Activated CD4-positive, alpha-beta T cell treated with anti-CD3 and anti-CD28 coated beads for 36 hours (primary cell): ENCODE measurements around the gene SCGB1A1. TPM values are rescaled to one million over a fixed set of nuclear protein-coding genes. Genes with fewer than 3 reads are reported as not detected.

Experiments used
- ATAC-seq: fragments of 200-7000 bp; cut with Tn5 transposase; one replicate; pipeline ENCODE4 v1.10.0; 2021; ENCODE audit warnings: mild to moderate bottlenecking, moderate library complexity
- CTCF ChIA-PET: fragments of 350-600 bp; sonication (Branson Sonifier 250); formaldehyde crosslinking; loops from one replicate; lab custom pipeline; 2021; ENCODE audit warnings: antibody characterized with exemption; lab: Charles Lee
- POLR2A ChIA-PET: fragments of 350-600 bp; sonication (Branson Sonifier 250); formaldehyde crosslinking; loops from one replicate; lab custom pipeline; 2021; ENCODE audit warnings: antibody characterized with exemption, inconsistent platforms; lab: Charles Lee
- DNase-seq: peaks from one replicate; pipeline ENCODE4 v3.0.0-alpha.2; 2020
- H3K27ac Mint-ChIP-seq: one replicate; pipeline ENCODE4 v1.8.0; 2021; ENCODE audit warnings: mixed read lengths
- H3K27me3 Mint-ChIP-seq: one replicate; pipeline ENCODE4 v1.8.0; 2021; ENCODE audit warnings: mixed read lengths
- H3K36me3 Mint-ChIP-seq: one replicate; pipeline ENCODE4 v1.8.0; 2021; ENCODE audit warnings: low read depth, mixed read lengths
- H3K4me1 Mint-ChIP-seq: one replicate; pipeline ENCODE4 v1.8.0; 2021; ENCODE audit warnings: mixed read lengths
- H3K4me3 Mint-ChIP-seq: one replicate; pipeline ENCODE4 v1.8.0; 2021; ENCODE audit warnings: mild to moderate bottlenecking, moderate library complexity, mixed read lengths
- H3K9me3 Mint-ChIP-seq: one replicate; pipeline ENCODE4 v1.8.0; 2021; ENCODE audit warnings: low read depth, mixed read lengths
- intact Hi-C, 2 experiments: fragments of 100-400 bp; cut with DNase I in 1 of 2; cut with micrococcal nuclease in 1 of 2; formaldehyde crosslinking; loops; one replicate each; pipeline versions ENCODE4 v1.14.2 to v1.15.1; 2022 to 2024; cut with DNase I, micrococcal nuclease
- total RNA-seq, 2 experiments: library from RNA; stranded (reverse); gene quantifications; one replicate each; pipeline ENCODE4 v1.2.3, GENCODE V29; 2021

Gene SCGB1A1
- total RNA-seq, 2 experiments from 2014 or later = not detected

- no peaks in the 10 kb centered on the region for H3K4me1 Mint-ChIP-seq
Observed at GRCh38 chr11:62450543-62451240, 31.9 kb downstream of the SCGB1A1 start.

GRCh38 chr11:62451241-62451621, 32.4 kb downstream of the SCGB1A1 start:
- Mint-ChIP-seq H3K27me3 (peaks cover 13% of the 10 kb centered on the region), H3K27ac (no peak overlapping the region), H3K36me3 (no peaks in the 10 kb centered on the region), H3K9me3 (no peaks in the 10 kb centered on the region), H3K4me1 (no peaks in the 10 kb centered on the region), H3K4me3 (no peak overlapping the region)
- CTCF ChIA-PET = interaction anchor here (1.3 kb wide), 1 partner anchor 40 kb away, joined by 4 read pairs; no protein-coding TSS in a partner anchor
- ATAC-seq = no peak
- DNase-seq = no peak
- POLR2A ChIA-PET = no interaction called here
- intact Hi-C loops = no loop called here

More at GRCh38 chr11:62450543-62451240, 31.9 kb downstream of the SCGB1A1 start:
- H3K36me3 Mint-ChIP-seq = no peaks in the 10 kb centered on the region
- ChIA-PET CTCF (interaction anchor here (0.6 to 1.3 kb wide), 3 partner anchors 21 to 40 kb away, joined by 3 to 4 read pairs (median 3); no protein-coding TSS in a partner anchor), POLR2A (no interaction called here)
- ATAC-seq (no peak), DNase-seq (no peak)
- H3K4me3 Mint-ChIP-seq = no peak overlapping the region
- no peak overlapping the region for H3K27ac Mint-ChIP-seq
- H3K9me3 Mint-ChIP-seq = no peaks in the 10 kb centered on the region
- intact Hi-C loops = no loop called here
- H3K27me3 Mint-ChIP-seq = peaks cover 15% of the 10 kb centered on the region

DNA sequence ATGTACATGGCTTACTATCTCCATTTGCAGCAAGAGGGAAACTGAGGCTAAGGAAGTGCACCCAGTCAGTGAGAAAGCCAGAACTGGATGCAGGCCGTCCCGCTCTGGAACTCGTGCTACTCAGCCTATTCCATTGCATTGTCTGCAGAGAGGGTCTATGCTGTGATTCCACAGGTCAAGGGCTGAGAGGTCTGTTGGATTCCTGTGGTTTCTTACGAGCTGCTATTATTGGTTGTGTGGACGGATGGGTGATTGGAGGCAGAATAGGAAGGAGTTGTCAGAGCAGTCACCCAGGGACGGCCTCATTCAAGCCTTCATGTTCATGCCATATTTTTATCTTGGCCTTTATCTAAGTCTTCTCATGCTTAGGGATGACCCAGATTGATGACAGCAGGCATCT, 33.4 kb downstream of the SCGB1A1 start:
- ChIA-PET CTCF (interaction anchor here (0.6 kb wide), 1 partner anchor 115 kb away, joined by 3 read pairs; no protein-coding TSS in a partner anchor), POLR2A (no interaction called here)
- Mint-ChIP-seq H3K27ac (no peak overlapping the region), H3K36me3 (no peaks in the 10 kb centered on the region), H3K4me3 (no peak overlapping the region), H3K4me1 (no peaks in the 10 kb centered on the region), H3K9me3 (no peaks in the 10 kb centered on the region), H3K27me3 (peaks cover 6% of the 10 kb centered on the region)
- DNase-seq (no peak), ATAC-seq (no peak)
- intact Hi-C loops = no loop called here

DNA sequence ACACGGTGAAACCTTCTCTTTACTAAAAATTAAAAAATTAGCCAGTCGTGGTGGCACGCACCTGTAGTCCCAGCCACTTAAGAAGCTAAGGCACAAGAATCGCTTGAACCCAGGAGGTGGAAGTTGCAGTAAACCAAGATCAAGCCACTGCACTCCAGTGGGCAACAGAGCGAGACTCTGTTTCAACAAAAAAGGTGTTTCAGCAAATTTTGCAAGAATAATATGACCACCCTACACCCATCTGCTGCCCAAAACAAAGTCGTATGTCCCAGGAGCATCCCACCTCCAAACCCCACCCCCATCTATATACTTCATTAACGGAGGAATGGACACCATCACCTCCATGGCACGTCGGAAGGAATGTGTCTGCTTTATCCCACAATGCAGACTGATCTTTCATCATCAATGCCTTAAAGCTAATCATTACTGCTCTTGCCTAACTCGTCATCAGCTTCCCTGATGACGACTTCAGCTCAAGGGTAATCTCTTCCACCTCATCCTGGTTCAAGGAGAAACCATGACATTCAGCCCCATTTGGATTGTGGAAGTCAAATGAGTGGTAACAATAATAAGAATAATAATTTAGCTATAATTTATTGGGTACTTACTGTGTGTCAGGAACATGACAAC, 34.1 kb downstream of the SCGB1A1 start:
- ChIA-PET POLR2A (no interaction called here), CTCF (interaction anchor here (0.6 to 1.0 kb wide), 2 partner anchors 28 to 115 kb away, joined by 3 read pairs; no protein-coding TSS in a partner anchor)
- H3K27ac Mint-ChIP-seq = no peak overlapping the region
- no peak for DNase-seq
- H3K4me3 Mint-ChIP-seq = no peak overlapping the region
- H3K27me3 Mint-ChIP-seq = peaks cover 4% of the 10 kb centered on the region
- H3K36me3 Mint-ChIP-seq = no peaks in the 10 kb centered on the region
- no peaks in the 10 kb centered on the region for H3K9me3 Mint-ChIP-seq
- no peak for ATAC-seq
- H3K4me1 Mint-ChIP-seq = no peaks in the 10 kb centered on the region
- intact Hi-C loops = no loop called here

- CTCF ChIA-PET = interaction anchor here (2.5 kb wide), 1 partner anchor 32 kb away, joined by 6 read pairs; no protein-coding TSS in a partner anchor
- Mint-ChIP-seq H3K27ac (no peak overlapping the region), H3K36me3 (no peaks in the 10 kb centered on the region), H3K9me3 (no peaks in the 10 kb centered on the region), H3K4me3 (no peak overlapping the region), H3K27me3 (no peaks in the 10 kb centered on the region), H3K4me1 (no peaks in the 10 kb centered on the region)
- DNase-seq = no peak
- ATAC-seq = no peak
- intact Hi-C loops = no loop called here
- POLR2A ChIA-PET = no interaction called here
Observed at GRCh38 chr11:62456630-62457029, 37.8 kb downstream of the SCGB1A1 start.

DNA sequence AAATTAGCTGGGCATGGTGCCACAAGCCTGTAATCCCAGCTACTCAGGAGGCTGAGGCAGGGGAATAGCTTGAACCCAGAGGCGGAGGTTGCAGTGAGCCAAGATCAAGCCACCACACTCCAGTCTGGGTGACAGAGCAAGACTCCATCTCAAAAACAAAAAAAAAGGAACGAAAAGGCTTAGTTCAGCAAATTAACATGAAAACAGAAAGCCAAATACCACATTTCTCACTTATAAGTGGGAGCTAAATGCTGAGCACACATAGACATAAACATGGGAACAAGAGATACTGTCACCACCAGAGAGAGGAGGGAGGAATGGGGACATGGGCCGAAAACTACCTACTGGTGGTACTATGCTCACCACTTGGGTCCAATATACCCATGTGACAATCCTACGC, 38.6 kb downstream of the SCGB1A1 start:
- intact Hi-C loops = no loop called here
- POLR2A ChIA-PET = interaction anchor here (0.6 kb wide), 1 partner anchor 35 kb away, joined by 4 read pairs; no protein-coding TSS in a partner anchor
- no peak for ATAC-seq

GRCh38 chr11:62458212-62459002, 39.6 kb downstream of the SCGB1A1 start:
- H3K27me3 Mint-ChIP-seq = no peaks in the 10 kb centered on the region
- no peaks in the 10 kb centered on the region for H3K9me3 Mint-ChIP-seq
- ChIA-PET POLR2A (no interaction called here), CTCF (interaction anchor here (0.6 to 2.5 kb wide), 5 partner anchors 34 to 448 kb away, joined by 3 to 6 read pairs (median 3); no protein-coding TSS in a partner anchor)
- H3K27ac Mint-ChIP-seq = no peak overlapping the region
- no peak for ATAC-seq
- no peak overlapping the region for H3K4me3 Mint-ChIP-seq
- no peak for DNase-seq
- intact Hi-C loops = no loop called here
- H3K4me1 Mint-ChIP-seq = no peaks in the 10 kb centered on the region
- no peaks in the 10 kb centered on the region for H3K36me3 Mint-ChIP-seq

More for the DNA sequence above, 38.6 kb downstream of the SCGB1A1 start:
- no peak overlapping the region for H3K27ac Mint-ChIP-seq
- H3K9me3 Mint-ChIP-seq = no peaks in the 10 kb centered on the region
- DNase-seq = no peak
- CTCF ChIA-PET = interaction anchor here (0.6 to 2.5 kb wide), 4 partner anchors 33 to 449 kb away, joined by 3 to 6 read pairs (median 4); no protein-coding TSS in a partner anchor
- H3K27me3 Mint-ChIP-seq = no peaks in the 10 kb centered on the region
- no peaks in the 10 kb centered on the region for H3K4me1 Mint-ChIP-seq
- H3K36me3 Mint-ChIP-seq = no peaks in the 10 kb centered on the region
- no peak overlapping the region for H3K4me3 Mint-ChIP-seq

DNA sequence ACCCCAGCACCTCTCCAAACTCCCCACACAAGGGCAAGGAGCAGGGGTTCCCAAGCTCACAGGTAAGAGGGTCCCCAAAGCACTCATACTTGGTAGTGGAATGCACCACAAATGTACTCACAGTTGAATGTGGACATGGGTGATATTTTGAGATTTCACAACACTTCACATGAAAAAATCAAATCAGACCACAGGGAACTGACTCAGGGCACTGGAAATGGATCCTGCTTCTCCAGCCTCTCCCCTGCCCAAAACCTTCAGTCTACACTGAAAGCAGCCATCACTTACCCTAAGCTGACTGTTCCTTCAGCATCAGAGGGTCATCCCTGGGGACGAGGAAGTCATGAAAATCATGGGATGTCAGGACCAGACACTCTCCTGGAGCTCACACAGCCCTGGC, 40.2 kb downstream of the SCGB1A1 start:
- Mint-ChIP-seq H3K27me3 (no peaks in the 10 kb centered on the region), H3K27ac (no peak overlapping the region), H3K4me3 (no peak overlapping the region), H3K36me3 (no peaks in the 10 kb centered on the region), H3K9me3 (no peaks in the 10 kb centered on the region), H3K4me1 (no peaks in the 10 kb centered on the region)
- DNase-seq (no peak), ATAC-seq (no peak)
- POLR2A ChIA-PET = no interaction called here
- CTCF ChIA-PET = interaction anchor here (1.1 to 2.5 kb wide), 3 partner anchors 10 to 79 kb away, joined by 3 to 6 read pairs (median 3); no protein-coding TSS in a partner anchor
- intact Hi-C loops = no loop called here

DNA sequence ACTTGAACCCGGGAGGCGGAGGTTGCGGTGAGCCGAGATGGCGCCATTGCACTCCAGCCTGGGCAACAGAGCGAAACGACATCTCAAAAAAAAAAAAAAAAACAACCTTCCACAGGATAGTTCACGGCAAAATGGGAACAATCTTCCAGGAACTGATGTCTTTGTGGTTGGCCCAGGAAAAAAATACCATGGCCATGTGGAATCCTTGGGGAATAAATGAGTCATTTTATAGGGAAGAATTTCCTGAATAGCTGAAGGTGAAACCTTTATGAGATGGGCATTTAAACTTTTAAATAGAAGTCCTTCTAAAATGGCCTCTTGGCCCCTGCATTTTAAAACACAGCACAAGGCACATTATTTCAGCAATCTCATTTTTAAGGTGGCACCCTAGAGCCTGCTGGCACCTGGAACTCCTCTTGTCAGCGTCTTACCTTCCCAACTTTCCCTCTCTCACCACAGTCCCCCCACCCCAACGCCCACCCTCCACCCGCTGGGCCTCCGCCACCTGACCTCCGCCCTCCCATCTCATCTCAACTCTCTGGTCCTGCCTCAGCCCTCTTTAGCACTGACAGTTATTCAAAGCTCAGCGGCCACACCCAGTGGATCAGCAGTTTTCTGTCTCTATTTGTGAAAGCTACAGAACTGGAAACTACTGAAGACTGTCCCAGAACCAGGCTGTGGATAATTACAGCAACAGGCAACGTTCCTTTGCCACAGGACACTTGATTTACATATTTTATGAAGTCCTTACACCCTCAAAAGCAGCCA, 43.1 kb downstream of the SCGB1A1 start:
- intact Hi-C loops = no loop called here
- ChIA-PET CTCF (interaction anchor here (0.8 to 1.4 kb wide), 2 partner anchors 14 to 37 kb away, joined by 4 to 5 read pairs; no protein-coding TSS in a partner anchor), POLR2A (interaction anchor here (0.6 kb wide), 1 partner anchor 217 kb away, joined by 3 read pairs; the partner anchor contains the start of gene UBXN1)
- Mint-ChIP-seq H3K36me3 (no peaks in the 10 kb centered on the region), H3K27ac (no peak overlapping the region), H3K4me3 (no peak overlapping the region), H3K4me1 (no peaks in the 10 kb centered on the region), H3K27me3 (no peaks in the 10 kb centered on the region), H3K9me3 (no peaks in the 10 kb centered on the region)
- ATAC-seq (no peak), DNase-seq (no peak)

- Mint-ChIP-seq H3K27ac (no peak overlapping the region), H3K36me3 (no peaks in the 10 kb centered on the region), H3K4me1 (no peaks in the 10 kb centered on the region), H3K4me3 (no peak overlapping the region), H3K27me3 (no peaks in the 10 kb centered on the region), H3K9me3 (no peaks in the 10 kb centered on the region)
- DNase-seq = no peak
- CTCF ChIA-PET = interaction anchor here (0.8 to 1.4 kb wide), 2 partner anchors 13 to 38 kb away, joined by 4 to 5 read pairs; no protein-coding TSS in a partner anchor
- POLR2A ChIA-PET = no interaction called here
- intact Hi-C loops = no loop called here
- no peak for ATAC-seq
Observed at GRCh38 chr11:62462508-62462892, 43.7 kb downstream of the SCGB1A1 start.
